HG02610 (cell line): ENCODE data around the gene TPPP.

Experiments
- ATAC-seq: cut with Tn5 transposase; IDR thresholded peaks from one replicate; pipeline ENCODE4 v1.9.1; 2021; ENCODE audit warnings: mild to moderate bottlenecking, moderate library complexity; ENCODE audit not compliant: unreplicated experiment

TPPP gene

GRCh38 chr5:666816-667498 lies 26.2 kb downstream of the TPPP start:
- ATAC-seq: no peak

- ATAC-seq: no peak
These were observed 27.0 kb downstream of the TPPP start for GRCh38 chr5:665956-666711.

- no peak for ATAC-seq
These were observed 27.6 kb downstream of the TPPP start for GRCh38 chr5:665541-665955.

- ATAC-seq: no peak
These were observed 28.2 kb downstream of the TPPP start for GRCh38 chr5:664994-665360.

GRCh38 chr5:664343-664993 lies 28.7 kb downstream of the TPPP start:
- no peak for ATAC-seq

GRCh38 chr5:663436-664342 lies 29.5 kb downstream of the TPPP start:
- ATAC-seq: no peak

GRCh38 chr5:662751-663435 lies 30.3 kb downstream of the TPPP start:
- no peak for ATAC-seq

GRCh38 chr5:661891-662750 lies 31.0 kb downstream of the TPPP start:
- no peak for ATAC-seq

DNA sequence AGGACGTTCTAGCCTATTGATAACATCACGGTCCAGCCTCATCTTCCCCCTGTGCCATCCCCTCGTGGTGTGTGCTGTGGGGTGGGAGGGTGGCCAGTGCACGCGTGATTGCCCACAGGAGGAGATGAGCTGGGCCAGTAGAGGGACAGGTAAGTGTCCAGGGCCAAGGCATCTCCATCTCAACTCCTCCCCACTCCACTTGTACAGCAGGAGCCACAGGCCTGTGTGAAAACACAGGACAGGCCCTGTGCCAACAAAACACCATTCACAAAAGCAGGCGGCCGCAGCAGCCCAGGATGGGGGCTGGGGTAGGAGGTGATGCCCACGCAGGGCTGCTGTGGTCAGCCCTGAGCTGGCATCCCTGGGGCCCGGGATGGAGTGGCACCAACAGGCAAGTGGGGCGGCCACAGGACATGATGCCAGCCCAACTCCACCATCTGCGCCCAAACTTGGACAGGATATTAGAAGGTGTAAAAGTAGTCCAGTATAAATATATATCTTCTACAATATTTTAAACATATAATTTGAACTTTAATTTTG lies 32.6 kb downstream of the TPPP start:
- ATAC-seq: no peak

DNA sequence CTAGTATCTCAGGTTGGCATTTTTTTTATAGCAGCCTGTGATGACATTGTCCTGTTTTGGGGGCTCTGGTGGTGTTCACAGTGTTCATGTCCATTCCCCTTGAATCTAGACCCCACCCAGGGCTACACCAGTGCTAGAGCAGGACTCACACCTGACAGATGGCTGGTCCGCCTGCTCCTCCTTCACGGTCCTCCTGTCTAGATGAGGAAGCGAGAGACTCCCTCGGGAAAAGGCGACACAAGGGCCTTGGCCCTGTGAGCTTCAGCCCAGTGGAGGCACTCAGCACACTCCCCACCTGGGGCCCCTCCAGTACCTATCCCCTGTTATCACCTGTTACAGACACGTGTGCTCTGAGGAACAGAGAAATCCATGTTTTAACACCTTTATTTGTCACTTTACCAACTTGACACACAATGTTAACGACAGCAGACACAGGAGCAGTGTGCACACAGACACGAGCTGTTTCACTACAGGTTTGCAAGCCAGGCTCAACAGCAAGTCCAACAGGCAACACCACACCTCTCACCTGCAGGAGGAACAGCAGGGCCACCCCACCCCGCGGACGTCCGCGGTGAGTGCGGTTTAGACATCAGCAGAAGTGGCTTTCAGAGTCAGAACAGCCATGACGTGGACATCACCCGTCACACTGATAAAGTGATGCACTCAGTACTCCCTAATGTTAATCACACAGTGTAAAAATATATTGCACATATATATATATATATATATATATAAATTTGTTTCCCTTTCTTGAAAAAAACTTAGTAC lies 33.5 kb downstream of the TPPP start:
- no peak for ATAC-seq

GRCh38 chr5:658103-658502 lies 35.0 kb downstream of the TPPP start:
- ATAC-seq: no peak

- no peak for ATAC-seq
These were observed 35.6 kb downstream of the TPPP start for GRCh38 chr5:657570-657969.

- no peak for ATAC-seq
These were observed 37.7 kb downstream of the TPPP start for GRCh38 chr5:655406-655805.

- ATAC-seq: no peak
These were observed 38.9 kb downstream of the TPPP start for GRCh38 chr5:654071-654778.

GRCh38 chr5:652773-653350 lies 40.3 kb downstream of the TPPP start:
- ATAC-seq: no peak

DNA sequence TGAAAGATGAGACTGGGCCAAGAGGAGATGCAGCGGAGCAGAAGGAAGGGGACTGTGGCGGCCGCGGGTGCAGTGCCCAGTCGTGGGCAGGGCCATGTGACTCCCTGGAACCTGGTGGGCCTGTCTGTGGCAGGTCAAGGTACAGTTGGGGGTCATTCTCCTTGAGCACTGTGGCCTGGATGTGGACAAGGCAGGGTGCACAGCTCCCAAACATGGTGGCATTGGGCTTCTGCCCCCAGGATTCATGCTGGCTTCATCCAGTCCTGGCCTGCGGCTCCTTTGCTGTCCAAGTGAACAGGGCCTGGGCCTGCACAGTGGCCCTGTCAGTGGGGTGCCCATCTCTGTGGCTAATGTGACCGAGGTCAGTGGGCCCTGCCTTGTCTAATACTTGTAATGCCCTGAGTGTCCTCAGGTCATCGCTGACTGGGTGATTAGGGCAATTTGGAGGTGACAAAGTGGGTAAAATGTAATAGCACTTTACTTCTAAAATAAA lies 41.1 kb downstream of the TPPP start:
- no peak for ATAC-seq

DNA sequence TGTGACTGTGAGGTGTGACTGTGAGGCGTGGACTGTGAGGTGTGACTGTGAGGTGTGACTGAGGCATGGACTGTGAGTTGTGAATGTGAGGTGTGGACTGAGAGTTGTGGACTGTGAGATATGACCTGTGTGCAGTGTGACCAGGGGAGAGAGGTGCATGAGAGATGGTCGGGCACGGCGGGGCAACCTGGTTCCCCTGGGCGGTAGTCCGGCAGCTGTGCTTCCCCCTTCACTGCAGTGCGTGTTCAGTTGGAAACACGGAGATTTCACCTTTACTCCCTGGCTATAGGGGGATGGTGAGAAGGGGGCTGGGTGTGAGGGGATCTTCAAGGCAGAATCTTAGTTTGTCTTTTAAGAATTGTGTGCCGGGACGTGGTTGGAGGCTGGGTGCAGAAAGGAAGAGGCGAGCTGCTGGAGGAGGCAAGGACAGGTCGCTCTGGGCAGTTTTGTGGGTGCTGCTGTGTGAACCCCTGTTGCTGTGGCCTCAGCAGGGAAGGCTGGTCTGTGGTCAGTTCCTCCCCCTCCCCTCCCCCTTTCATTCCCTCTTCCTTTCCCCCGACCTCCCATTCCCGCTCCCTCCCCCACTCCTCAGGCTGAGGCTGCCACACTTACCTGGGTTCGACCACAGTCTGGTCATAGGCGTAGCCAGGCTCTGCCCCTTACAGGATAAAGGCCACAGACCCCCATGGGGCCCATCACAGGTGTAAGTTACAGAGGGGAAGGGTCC lies 41.7 kb downstream of the TPPP start:
- no peak for ATAC-seq
